Measurements from ENCODE around the gene GRAMD1A. TPM values are rescaled to one million over a fixed set of nuclear protein-coding genes. Genes with fewer than 3 reads are reported as not detected.
A peak's percentile ranks its signal among the peaks of the same experiment; 100 is the strongest.
"Not testable (repeated sequence)": the region's sequence is repeated elsewhere in the genome, so short reads cannot be mapped to it uniquely, and the experiment has no call there.

The GRAMD1A gene
- total and polyA plus RNA-seq, 8 donors: 92.7 to 137 (median 116) TPM

DNA sequence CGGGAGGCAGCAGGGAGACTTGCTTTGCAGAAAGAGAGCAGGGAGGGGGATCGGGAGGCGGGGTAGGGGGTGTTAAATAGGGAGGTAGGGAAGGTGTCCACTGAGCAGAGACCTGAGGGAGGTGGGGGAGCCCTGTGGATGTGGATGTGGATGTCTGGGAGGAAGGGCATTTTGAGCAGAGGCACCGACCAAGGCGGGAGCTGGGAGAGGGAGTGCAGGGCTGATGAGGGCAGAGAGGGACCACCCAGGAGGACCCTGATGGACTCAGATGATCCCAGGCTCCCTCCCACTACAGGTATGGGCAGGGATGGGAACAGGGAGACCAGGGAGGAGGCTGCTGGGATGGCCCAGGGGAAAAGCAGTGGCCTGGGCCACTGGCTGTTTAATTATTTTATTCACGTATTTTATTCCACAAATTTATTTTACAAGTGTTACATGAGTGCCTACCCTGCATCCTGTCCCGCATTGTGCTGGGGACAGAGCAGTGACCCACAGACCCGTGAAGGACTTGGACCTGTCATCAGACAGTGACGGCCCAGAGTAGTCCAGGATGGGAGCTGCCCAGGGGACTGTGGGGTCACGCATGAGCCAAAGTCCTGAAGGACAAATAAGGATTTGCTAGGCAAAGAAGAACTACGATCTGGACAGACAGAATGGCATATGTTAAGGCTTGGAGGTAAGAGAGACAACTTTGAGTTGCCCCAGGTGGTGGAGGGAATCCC lies 5.3 kb downstream of the GRAMD1A start:
- DNase-seq: no peak
- Histone ChIP-seq H3K9me3 (no peaks in the 10 kb centered on the region), H3K27me3 (no peaks in the 10 kb centered on the region), H3K36me3 (peaks cover 0 to 51% of the 10 kb centered on the region in 2 donors), H3K27ac (peak overlapping the region; percentile 73 to 97), H3K4me1 (peaks cover 45 to 93% of the 10 kb centered on the region in 2 donors), H3K4me3 (no peak overlapping the region)
- intact Hi-C loops (cut with DNase I): no loop called here
- TF ChIP-seq CTCF (IDR thresholded peaks at IDR 0.05): no peak
- no peak for ATAC-seq

DNA sequence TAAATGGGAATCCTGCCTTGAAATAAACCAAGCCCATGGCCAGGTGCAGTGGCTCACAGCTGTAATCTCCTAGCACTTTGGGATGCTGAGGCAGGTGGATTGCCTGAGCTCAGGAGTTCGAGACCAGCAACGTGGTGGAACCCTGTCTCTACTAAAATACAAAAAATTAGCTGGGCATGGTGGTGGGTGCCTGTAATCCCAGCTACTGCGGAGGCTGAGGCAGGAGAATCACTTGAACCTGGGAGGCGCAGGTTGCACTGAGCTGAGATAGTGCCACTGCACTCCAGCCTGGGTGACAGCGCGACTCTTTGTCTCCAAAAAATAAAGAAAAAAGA lies 5.9 kb downstream of the GRAMD1A start:
- DNase-seq; H3K27me3 ChIP-seq; H3K9me3 ChIP-seq; H3K4me3 ChIP-seq; ATAC-seq; intact Hi-C loops (cut with DNase I): not testable (repeated sequence)
- Histone ChIP-seq H3K36me3 (peaks cover 0 to 57% of the 10 kb centered on the region in 2 donors), H3K27ac (peak overlapping the region; percentile 73 to 97), H3K4me1 (peaks cover 45 to 98% of the 10 kb centered on the region in 2 donors)

DNA sequence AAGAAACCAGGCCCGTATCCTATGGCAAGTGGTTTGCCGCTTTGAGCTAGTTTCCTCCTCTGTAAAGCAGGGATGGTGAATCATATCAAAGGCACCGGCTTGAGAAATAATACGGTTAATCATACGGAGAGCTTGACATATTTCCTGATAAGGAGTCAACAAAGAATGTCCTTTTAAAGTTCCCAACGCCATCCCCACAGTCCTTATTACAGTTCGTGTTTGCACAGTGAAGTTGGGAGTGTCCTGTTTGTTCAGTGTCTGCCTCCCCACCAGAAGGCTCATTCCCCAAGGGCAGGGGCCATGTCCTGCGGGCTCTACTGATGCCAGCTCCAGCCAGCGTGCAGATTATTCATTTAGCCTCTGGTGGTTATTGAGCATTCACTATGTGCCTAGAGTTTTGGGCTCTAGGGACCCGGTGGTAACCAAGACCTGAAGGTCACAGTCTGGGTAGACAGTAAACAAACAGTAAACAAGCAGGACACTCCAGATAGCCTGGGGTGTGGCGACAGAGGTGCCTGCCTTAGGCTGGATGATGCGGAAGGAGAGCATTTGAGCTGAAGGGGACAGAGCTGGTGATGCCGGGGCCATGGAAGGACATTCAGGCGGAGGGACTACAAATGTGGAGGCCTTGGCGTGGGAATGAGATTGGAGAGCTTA lies 6.3 kb downstream of the GRAMD1A start:
- no peak for TF ChIP-seq CTCF (IDR thresholded peaks at IDR 0.05)
- H3K9me3 ChIP-seq: no peaks in the 10 kb centered on the region
- intact Hi-C loops (cut with DNase I): no loop called here
- peaks cover 0 to 62% of the 10 kb centered on the region in 2 donors for H3K36me3 ChIP-seq
- H3K27ac ChIP-seq: peak overlapping the region; percentile 73 to 97
- no peak overlapping the region for H3K4me3 ChIP-seq
- H3K27me3 ChIP-seq: no peaks in the 10 kb centered on the region
- H3K4me1 ChIP-seq: peaks cover 43 to 99% of the 10 kb centered on the region in 2 donors
- ATAC-seq (peak; percentile 84), DNase-seq (peak in 3 of 4 donors; percentile 60 to 74 (median 63))

- peaks cover 40 to 99% of the 10 kb centered on the region in 2 donors for H3K4me1 ChIP-seq
- H3K27me3 ChIP-seq: no peaks in the 10 kb centered on the region
- no peak for ATAC-seq
- DNase-seq: peak in 1 of 4 donors; percentile 22
- H3K27ac ChIP-seq: peak overlapping the region; percentile 67 to 97
- no peak for TF ChIP-seq CTCF (IDR thresholded peaks at IDR 0.05)
- intact Hi-C loops (cut with DNase I): no loop called here
- no peaks in the 10 kb centered on the region for H3K9me3 ChIP-seq
- no peak overlapping the region for H3K4me3 ChIP-seq
- H3K36me3 ChIP-seq: peaks cover 0 to 66% of the 10 kb centered on the region in 2 donors
Measured at GRCh38 chr19:35006999-35007365, 6.9 kb downstream of the GRAMD1A start.

GRCh38 chr19:35007427-35007826 lies 7.3 kb downstream of the GRAMD1A start:
- Histone ChIP-seq H3K4me1 (peaks cover 40 to 99% of the 10 kb centered on the region in 2 donors), H3K27ac (peak overlapping the region; percentile 67 to 97), H3K36me3 (peaks cover 0 to 66% of the 10 kb centered on the region in 2 donors)
- DNase-seq: peak in 1 of 4 donors; percentile 15
- H3K4me3 ChIP-seq; H3K27me3 ChIP-seq; intact Hi-C loops (cut with DNase I); H3K9me3 ChIP-seq; ATAC-seq: not testable (repeated sequence)

DNA sequence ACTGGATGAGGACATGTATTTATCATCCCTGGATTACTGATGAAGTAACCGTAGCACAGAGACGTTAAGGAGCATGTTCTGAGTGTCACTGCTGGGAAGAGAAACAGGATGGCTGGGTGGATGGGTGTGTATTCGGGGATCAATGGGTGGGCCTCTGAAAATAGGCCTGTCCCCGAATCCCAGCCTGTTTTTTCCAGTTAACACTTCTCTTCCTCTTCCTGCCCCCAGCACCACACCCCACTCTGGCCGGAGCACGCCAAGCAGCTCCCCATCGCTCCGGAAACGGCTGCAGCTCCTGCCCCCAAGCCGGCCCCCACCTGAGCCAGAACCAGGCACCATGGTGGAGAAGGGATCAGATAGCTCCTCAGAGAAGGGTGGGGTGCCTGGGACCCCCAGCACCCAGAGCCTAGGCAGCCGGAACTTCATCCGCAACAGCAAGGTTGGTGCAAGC lies 8.8 kb downstream of the GRAMD1A start:
- peaks cover 36 to 99% of the 10 kb centered on the region in 2 donors for H3K4me1 ChIP-seq
- H3K36me3 ChIP-seq: peaks cover 0 to 74% of the 10 kb centered on the region in 2 donors
- intact Hi-C loops (cut with DNase I): no loop called here

More for the DNA sequence above, 8.8 kb downstream of the GRAMD1A start:
- ATAC-seq: no peak
- Histone ChIP-seq H3K27ac (peak overlapping the region; percentile 44 to 97), H3K27me3 (no peaks in the 10 kb centered on the region), H3K9me3 (no peaks in the 10 kb centered on the region), H3K4me3 (no peak overlapping the region)
- TF ChIP-seq CTCF (IDR thresholded peaks at IDR 0.05): no peak
- no peak for DNase-seq
